Spleen (tissue), 11 donors: ENCODE data around the gene TMEM181. TPM values are rescaled to one million over a fixed set of nuclear protein-coding genes. Genes with fewer than 3 reads are reported as not detected.

Experiments used
- DNase-seq: peaks from one replicate; pipeline ENCODE4 v3.0.0-alpha.2; 2020
- H3K27ac ChIP-seq, 8 donors: fragments of 200-600 bp; sonication (generic) in 7 of 8; 1 replicate in 4 of 8; 2 replicates in 4 of 8; pipeline versions ENCODE4 v1.5.0 to v1.8.0; 2016 to 2021; ENCODE audit warnings: inconsistent platforms in 4 of 8, mild to moderate bottlenecking in 4 of 8, moderate library complexity in 1 of 8
- H3K27me3 ChIP-seq, 7 donors: fragments of 200-600 bp; sonication (generic) in 6 of 7; replicated peaks in 1 of 7; 1 replicate in 4 of 7; 2 replicates in 3 of 7; pipeline versions ENCODE4 v1.5.0 to v1.8.0; 2016 to 2021; ENCODE audit warnings: inconsistent platforms in 3 of 7, mild to moderate bottlenecking in 1 of 7
- H3K36me3 ChIP-seq, 6 donors: fragments of 200-600 bp; sonication (generic) in 5 of 6; 1 replicate in 4 of 6; 2 replicates in 2 of 6; pipeline versions ENCODE4 v1.5.0 to v1.8.0; 2016 to 2021; ENCODE audit warnings: inconsistent platforms in 2 of 6
- H3K4me1 ChIP-seq, 6 donors: fragments of 200-600 bp; sonication (generic) in 5 of 6; 1 replicate in 3 of 6; 2 replicates in 3 of 6; pipeline versions ENCODE4 v1.5.0 to v1.8.0; 2016 to 2021; ENCODE audit warnings: inconsistent platforms in 3 of 6
- H3K4me3 ChIP-seq, 8 donors: fragments of 200-600 bp; sonication (generic) in 7 of 8; 1 replicate in 4 of 8; 2 replicates in 4 of 8; pipeline versions ENCODE4 v1.5.0 to v1.8.0; 2016 to 2021; ENCODE audit warnings: inconsistent platforms in 4 of 8, mild to moderate bottlenecking in 4 of 8, moderate library complexity in 2 of 8
- H3K9me3 ChIP-seq, 8 donors: fragments of 200-600 bp; sonication (generic) in 7 of 8; 1 replicate in 4 of 8; 2 replicates in 4 of 8; pipeline versions ENCODE4 v1.5.0 to v1.8.0; 2016 to 2021; ENCODE audit warnings: inconsistent platforms in 4 of 8
- CTCF ChIP-seq, 11 experiments: fragments of 200-600 bp in 7 of 11; fragments of 450-650 bp in 4 of 11; sonication (generic) in 4 of 11; IDR thresholded peaks in 8 of 11; conservative IDR thresholded peaks in 3 of 11; 1 replicate in 7 of 11; 2 replicates in 4 of 11; pipeline versions ENCODE4 v1.4.0 to v1.8.0; 2016 to 2021; ENCODE audit warnings: antibody characterized with exemption in 11 of 11, inconsistent platforms in 4 of 11, mild to moderate bottlenecking in 1 of 11
- POLR2A ChIP-seq, 3 donors: fragments of 450-650 bp; IDR thresholded peaks; one replicate each; pipeline ENCODE4 v1.5.1; 2017; ENCODE audit warnings: antibody characterized with exemption in 3 of 3, mild to moderate bottlenecking in 1 of 3
- POLR2AphosphoS5 ChIP-seq, 3 donors: sonication (generic); formaldehyde crosslinking; IDR thresholded peaks; one replicate each; pipeline ENCODE4 v1.5.1; 2017; ENCODE audit warnings: antibody characterized with exemption in 3 of 3
- WGBS, 5 donors: extraction: QIAGEN DNeasy Blood & Tissue Kit in 3 of 5; methylation state at CpG; one replicate each; pipeline versions ENCODE4 v1.1.5 to v1.1.7; 2013 to 2018; 5-methylcytosine and 5-hydroxymethylcytosine counted together
- intact Hi-C: fragments of 100-400 bp; cut with DNase I; formaldehyde crosslinking; loops from one replicate; pipeline ENCODE4 v1.15.0; 2023; ENCODE audit warnings: low total_unique reads
- polyA plus RNA-seq, 3 donors: library from polyadenylated mRNA; stranded (reverse); fragments of 200-250 nt; gene quantifications; one replicate each; pipeline ENCODE4 v1.2.1, GENCODE V29; 2013
- total RNA-seq, 7 donors: library from RNA; depleted of rRNA in 3 of 7; stranded (reverse); fragments of >200 nt in 3 of 7; fragmentation: NEBNext Ultra II Directional in 4 of 7; extraction: Animal tissue kit (Norgen Biotek cat#: 25700) in 4 of 7; gene quantifications; one replicate each; pipeline versions ENCODE4 v1.1.0 to v1.2.1, GENCODE V29; 2016 to 2021
- donor health status: healthy with polysubstance abuse.
- donor health status: DM: no; HTN: no; CAD: no; lungs with moderate emphysema.
- donor health status: DM: no; HTN: no; CAD: no.
- donor health status: Bipolar disorder and iron deficiency.
- donor health status: healthy.
- donor health status: DM: no; HTN: no; CAD: no.
- donor health status: DM: yes; HTN: yes; CAD: no.

TMEM181 gene
- total and polyA plus RNA-seq, 10 donors, result 7.0 to 39.4 (median 23.6) TPM

DNA sequence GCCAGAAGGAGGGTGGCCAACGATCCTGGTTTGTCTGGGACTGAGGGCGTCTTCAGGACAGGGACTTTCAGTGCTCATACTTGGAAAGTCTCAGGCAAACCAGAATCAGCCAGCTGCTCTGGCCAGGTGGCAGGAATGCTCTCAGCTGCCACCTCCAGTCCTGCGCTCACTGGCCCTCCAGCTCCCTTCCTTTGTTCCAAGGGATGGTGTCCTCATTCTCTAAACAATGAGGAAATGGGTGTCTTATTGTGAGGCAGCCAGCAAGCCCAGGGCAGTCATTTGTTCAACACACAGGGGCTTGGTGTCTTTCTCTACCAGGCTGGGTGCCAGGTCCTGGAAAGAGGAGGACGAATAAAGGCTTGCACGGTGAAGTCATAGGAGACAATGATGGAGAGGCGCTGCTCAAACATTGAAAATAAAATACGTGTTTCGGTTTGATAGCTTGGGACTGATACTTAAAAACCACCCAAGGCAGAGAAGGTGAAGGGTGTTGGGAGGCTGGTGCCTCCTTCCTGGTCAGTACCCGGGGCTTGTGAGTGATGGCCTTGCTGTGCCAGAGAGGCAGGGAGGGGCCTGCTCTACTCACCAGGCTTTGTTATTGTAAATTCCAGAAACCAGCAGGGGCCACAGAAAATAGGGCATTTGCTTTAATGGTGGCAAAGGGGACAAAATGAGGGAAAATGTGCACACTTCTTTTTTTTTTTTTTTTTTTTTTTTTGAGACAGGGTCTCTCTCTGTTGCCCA lies 11.3 kb upstream of the TMEM181 start:
- H3K36me3 ChIP-seq, result no peaks in the 10 kb centered on the region
- no peaks in the 10 kb centered on the region for H3K9me3 ChIP-seq
- H3K27ac ChIP-seq, result no peak overlapping the region
- H3K4me1 ChIP-seq, result no peaks in the 10 kb centered on the region
- DNase-seq, result peak; percentile 29
- TF ChIP-seq CTCF (IDR thresholded peaks at IDR 0.05 in 8 of 11, conservative IDR thresholded peaks at IDR 0.05 in 3 of 11) (no peak), POLR2AphosphoS5 (IDR thresholded peaks at IDR 0.05) (no peak)
- intact Hi-C loops, result no loop called here
- 87 to 92% (median 90%) methylated on average over 9 of the region's 9 CpGs for WGBS, 5 donors
- no peak overlapping the region for H3K4me3 ChIP-seq
- H3K27me3 ChIP-seq, result no peaks in the 10 kb centered on the region

DNA sequence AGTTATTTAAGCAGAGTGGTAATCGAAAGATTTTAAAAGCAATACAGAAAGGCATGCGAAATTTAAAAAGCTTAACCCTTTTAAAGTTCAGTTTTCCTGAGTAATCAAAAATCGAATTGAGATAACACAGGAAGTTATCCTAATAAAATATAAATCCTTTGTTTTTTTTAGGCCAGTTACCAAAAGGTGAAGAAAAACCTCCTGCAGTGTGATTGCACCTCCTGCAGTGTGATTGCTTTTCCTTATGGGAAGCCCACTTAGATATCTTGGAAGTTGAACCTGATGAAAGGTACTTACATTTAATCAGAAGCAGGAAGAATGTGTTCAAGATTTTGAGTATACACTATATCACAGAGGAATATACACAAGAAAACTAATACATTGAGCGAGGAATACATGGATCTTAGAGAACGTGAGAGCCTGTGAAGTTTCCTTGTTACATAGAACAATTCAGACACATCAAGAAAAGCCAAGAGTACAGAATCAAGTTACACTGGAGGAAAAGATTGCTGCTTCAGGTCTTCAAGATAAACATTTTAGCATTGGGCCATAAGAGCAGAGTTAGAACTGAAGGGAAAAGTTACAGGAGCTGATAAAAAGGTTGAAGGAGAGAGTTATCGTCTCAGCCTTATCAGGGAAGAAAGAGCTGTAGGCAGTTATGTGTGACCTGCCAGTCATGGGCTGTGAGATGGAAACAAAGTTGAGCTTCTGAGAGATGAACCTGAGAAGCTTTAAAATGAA lies 7.7 kb upstream of the TMEM181 start:
- intact Hi-C loops, result no loop called here
- no peaks in the 10 kb centered on the region for H3K27me3 ChIP-seq
- WGBS, 5 donors, result 75 to 83% (median 82%) methylated on average over 6 of the region's 6 CpGs

GRCh38 chr6:158552796-158553138 lies 7.1 kb upstream of the TMEM181 start:
- no peaks in the 10 kb centered on the region for H3K27me3 ChIP-seq
- TF ChIP-seq CTCF (IDR thresholded peaks at IDR 0.05 in 8 of 11, conservative IDR thresholded peaks at IDR 0.05 in 3 of 11) (no peak), POLR2A (IDR thresholded peaks at IDR 0.05) (no peak), POLR2AphosphoS5 (IDR thresholded peaks at IDR 0.05) (no peak)
- DNase-seq, result peak; percentile 36
- intact Hi-C loops, result no loop called here
- no peak overlapping the region for H3K27ac ChIP-seq
- H3K9me3 ChIP-seq, result no peaks in the 10 kb centered on the region
- 89 to 97% (median 93%) methylated on average over 5 of the region's 5 CpGs for WGBS, 5 donors
- H3K4me3 ChIP-seq, result no peak overlapping the region
- peaks cover 0 to 13% (median 0%) of the 10 kb centered on the region in 6 donors for H3K4me1 ChIP-seq
- H3K36me3 ChIP-seq, result no peaks in the 10 kb centered on the region

More for the DNA sequence above, 7.7 kb upstream of the TMEM181 start:
- Histone ChIP-seq H3K9me3 (no peaks in the 10 kb centered on the region), H3K36me3 (no peaks in the 10 kb centered on the region), H3K27ac (no peak overlapping the region), H3K4me1 (peaks cover 0 to 13% (median 0%) of the 10 kb centered on the region in 6 donors), H3K4me3 (no peak overlapping the region)
- DNase-seq, result no peak
- TF ChIP-seq CTCF (IDR thresholded peaks at IDR 0.05 in 8 of 11, conservative IDR thresholded peaks at IDR 0.05 in 3 of 11) (no peak), POLR2A (IDR thresholded peaks at IDR 0.05) (no peak), POLR2AphosphoS5 (IDR thresholded peaks at IDR 0.05) (no peak)
